Fibroblast of lung (primary cell): Measurements from ENCODE around the gene UGT2B10. TPM values are rescaled to one million over a fixed set of nuclear protein-coding genes. Genes with fewer than 3 reads are reported as not detected.
"Not testable (repeated sequence)": the region's sequence is repeated elsewhere in the genome, so short reads cannot be mapped to it uniquely, and the experiment has no call there.

Experiments
- DNase-seq, 2 donors: peaks; one replicate each; pipeline versions ENCODE4 v3.0.0 to v3.0.0-alpha.2; 2010; ENCODE audit warnings: low read depth in 2 of 2
- H2AFZ ChIP-seq: 2 replicates; pipeline ENCODE4 v1.5.1; 2012; ENCODE audit warnings: low read length, control low read depth, inconsistent platforms
- H3K27ac ChIP-seq: 2 replicates; pipeline ENCODE4 v1.5.1; 2011; ENCODE audit warnings: low read length, control low read depth; ENCODE audit not compliant: insufficient read depth
- H3K27me3 ChIP-seq: 2 replicates; pipeline ENCODE4 v1.5.1; 2011; ENCODE audit warnings: mild to moderate bottlenecking, low read length; ENCODE audit not compliant: control insufficient read depth, insufficient read depth
- H3K36me3 ChIP-seq: 2 replicates; pipeline ENCODE4 v1.5.1; 2011; ENCODE audit warnings: low read length; ENCODE audit not compliant: control insufficient read depth, insufficient read depth
- H3K4me1 ChIP-seq: 2 replicates; pipeline ENCODE4 v1.5.1; 2011; ENCODE audit warnings: low read length; ENCODE audit not compliant: control insufficient read depth, insufficient read depth; ENCODE audit errors: extremely low read depth
- H3K4me2 ChIP-seq: 2 replicates; pipeline ENCODE4 v1.5.1; 2011; ENCODE audit warnings: low read length, control low read depth; ENCODE audit not compliant: insufficient read depth; ENCODE audit errors: extremely low read depth
- H3K4me3 ChIP-seq, 4 experiments: fragments of 200-600 bp in 1 of 4; sonication (generic) in 1 of 4; replicated peaks in 1 of 4; 2 replicates each; pipeline ENCODE4 v1.5.1; 2011 to 2016; ENCODE audit warnings: low read length in 4 of 4, low read depth in 3 of 4, mild to moderate bottlenecking in 3 of 4, control low read depth in 2 of 4, inconsistent platforms in 1 of 4, mixed read lengths in 1 of 4; ENCODE audit not compliant: insufficient read depth in 1 of 4; ENCODE audit errors: control extremely low read depth in 1 of 4
- H3K79me2 ChIP-seq: 2 replicates; pipeline ENCODE4 v1.5.1; 2012; ENCODE audit warnings: mild to moderate bottlenecking, low read length, inconsistent platforms; ENCODE audit not compliant: control insufficient read depth, insufficient read depth
- H3K9ac ChIP-seq: 2 replicates; pipeline ENCODE4 v1.5.1; 2011; ENCODE audit warnings: mild to moderate bottlenecking, low read length, control low read depth; ENCODE audit not compliant: insufficient read depth
- H3K9me3 ChIP-seq: 2 replicates; pipeline ENCODE4 v1.5.1; 2012; ENCODE audit warnings: low read depth, low read length; ENCODE audit not compliant: control insufficient read depth, insufficient read depth
- H4K20me1 ChIP-seq: 2 replicates; pipeline ENCODE4 v1.5.1; 2011; ENCODE audit warnings: low read length; ENCODE audit not compliant: control insufficient read depth, insufficient read depth; ENCODE audit errors: extremely low read depth
- EZH2 ChIP-seq: IDR thresholded peaks from 2 replicates; pipeline ENCODE4 v1.5.1; 2012; ENCODE audit warnings: low read length, control low read depth, mild to moderate bottlenecking; ENCODE audit errors: missing control alignments
- polyA plus RNA-seq, 2 donors: library from polyadenylated mRNA; depleted of rRNA in 1 of 2; stranded (reverse) in 1 of 2; unstranded in 1 of 2; fragments of >200 nt; gene quantifications; 2 replicates each; pipeline ENCODE4 v1.2.1, GENCODE V29; 2011 to 2012; ENCODE audit warnings: missing spikeins in 1 of 2
- total RNA-seq: library from RNA; depleted of rRNA; stranded (reverse); fragments of >200 nt; gene quantifications from 2 replicates; pipeline ENCODE4 v1.2.1, GENCODE V29; 2014
- TF ChIP-seq, protein P1 (sequence below), 2 donors: IDR thresholded peaks in 1 of 2; conservative IDR thresholded peaks in 1 of 2; 1 replicate in 1 of 2; 2 replicates in 1 of 2; pipeline ENCODE4 v1.5.1; 2011 to 2012; ENCODE audit warnings: low read length in 2 of 2, control low read depth in 1 of 2, inconsistent platforms in 1 of 2, low read depth in 1 of 2, mild to moderate bottlenecking in 1 of 2

Gene UGT2B10
- total and polyA plus RNA-seq, 2 donors (not counting 1 experiment from before 2014, with no cell fraction given), result not detected

DNA sequence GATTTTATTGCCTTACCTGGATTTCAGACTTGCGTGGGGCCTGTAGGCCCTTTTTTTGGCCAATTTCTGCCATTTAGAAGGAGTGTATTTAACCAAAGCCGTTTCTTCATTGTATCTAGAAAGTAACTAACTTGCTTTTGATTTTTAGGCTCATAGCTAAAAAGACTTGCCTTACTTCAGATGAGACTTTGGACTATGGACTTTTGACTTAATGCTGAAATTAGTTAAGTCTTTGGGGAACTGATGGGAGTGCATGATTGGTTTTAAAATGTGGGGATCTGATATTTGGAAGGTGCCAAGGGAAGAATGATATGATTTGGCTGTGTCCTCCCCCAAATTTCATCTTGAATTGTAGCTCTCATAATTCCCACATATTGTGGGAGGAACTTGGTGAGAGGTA, 7.7 kb upstream of the UGT2B10 start:
- no peaks in the 10 kb centered on the region for H4K20me1 ChIP-seq
- H3K27me3 ChIP-seq, result no peaks in the 10 kb centered on the region
- no peaks in the 10 kb centered on the region for H3K4me1 ChIP-seq
- H3K27ac ChIP-seq, result no peak overlapping the region
- no peak overlapping the region for H3K4me2 ChIP-seq
- no peak overlapping the region for H3K9ac ChIP-seq
- H3K79me2 ChIP-seq, result no peaks in the 10 kb centered on the region
- no peak overlapping the region for H2AFZ ChIP-seq
- H3K9me3 ChIP-seq, result no peaks in the 10 kb centered on the region
- no peak overlapping the region for H3K4me3 ChIP-seq
- H3K36me3 ChIP-seq, result no peaks in the 10 kb centered on the region
- DNase-seq, result no peak
- TF ChIP-seq, protein P1, sequence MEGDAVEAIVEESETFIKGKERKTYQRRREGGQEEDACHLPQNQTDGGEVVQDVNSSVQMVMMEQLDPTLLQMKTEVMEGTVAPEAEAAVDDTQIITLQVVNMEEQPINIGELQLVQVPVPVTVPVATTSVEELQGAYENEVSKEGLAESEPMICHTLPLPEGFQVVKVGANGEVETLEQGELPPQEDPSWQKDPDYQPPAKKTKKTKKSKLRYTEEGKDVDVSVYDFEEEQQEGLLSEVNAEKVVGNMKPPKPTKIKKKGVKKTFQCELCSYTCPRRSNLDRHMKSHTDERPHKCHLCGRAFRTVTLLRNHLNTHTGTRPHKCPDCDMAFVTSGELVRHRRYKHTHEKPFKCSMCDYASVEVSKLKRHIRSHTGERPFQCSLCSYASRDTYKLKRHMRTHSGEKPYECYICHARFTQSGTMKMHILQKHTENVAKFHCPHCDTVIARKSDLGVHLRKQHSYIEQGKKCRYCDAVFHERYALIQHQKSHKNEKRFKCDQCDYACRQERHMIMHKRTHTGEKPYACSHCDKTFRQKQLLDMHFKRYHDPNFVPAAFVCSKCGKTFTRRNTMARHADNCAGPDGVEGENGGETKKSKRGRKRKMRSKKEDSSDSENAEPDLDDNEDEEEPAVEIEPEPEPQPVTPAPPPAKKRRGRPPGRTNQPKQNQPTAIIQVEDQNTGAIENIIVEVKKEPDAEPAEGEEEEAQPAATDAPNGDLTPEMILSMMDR (conservative IDR thresholded peaks at IDR 0.05 in 1 of 2, IDR thresholded peaks at IDR 0.05 in 1 of 2; ENCODE audit: low read depth in 1 of 2, low read length in 2 of 2), result no peak
- TF ChIP-seq EZH2, result no peak

DNA sequence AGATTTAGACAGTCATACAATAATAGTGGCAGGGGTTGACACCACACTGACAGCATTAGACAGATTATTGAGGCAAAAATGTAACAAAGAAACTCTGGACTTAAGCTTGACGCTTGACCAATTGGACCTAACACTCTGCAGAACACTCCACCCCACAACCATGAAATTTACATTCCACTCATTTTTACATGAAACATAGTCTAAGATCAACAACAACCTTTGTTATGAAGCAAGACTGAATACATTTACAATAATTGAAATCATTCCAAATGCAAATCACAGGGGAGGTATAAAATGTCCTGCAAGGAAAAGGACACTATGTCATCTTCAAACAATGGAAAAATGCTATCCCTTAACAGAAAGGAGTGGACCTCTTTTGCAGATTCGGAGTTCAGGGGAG, 4.9 kb upstream of the UGT2B10 start:
- TF ChIP-seq, protein P1 (conservative IDR thresholded peaks at IDR 0.05 in 1 of 2, IDR thresholded peaks at IDR 0.05 in 1 of 2; ENCODE audit: low read depth in 1 of 2, low read length in 2 of 2), result no peak
- no peak for TF ChIP-seq EZH2
- H3K36me3 ChIP-seq, result no peaks in the 10 kb centered on the region
- H3K9me3 ChIP-seq, result no peaks in the 10 kb centered on the region
- H3K79me2 ChIP-seq, result no peaks in the 10 kb centered on the region
- H4K20me1 ChIP-seq, result no peaks in the 10 kb centered on the region
- H3K4me1 ChIP-seq, result no peaks in the 10 kb centered on the region
- H3K4me2 ChIP-seq, result no peak overlapping the region
- H3K27me3 ChIP-seq, result no peaks in the 10 kb centered on the region
- no peak overlapping the region for H2AFZ ChIP-seq
- no peak for DNase-seq
- H3K9ac ChIP-seq, result no peak overlapping the region
- no peak overlapping the region for H3K4me3 ChIP-seq
- no peak overlapping the region for H3K27ac ChIP-seq

DNA sequence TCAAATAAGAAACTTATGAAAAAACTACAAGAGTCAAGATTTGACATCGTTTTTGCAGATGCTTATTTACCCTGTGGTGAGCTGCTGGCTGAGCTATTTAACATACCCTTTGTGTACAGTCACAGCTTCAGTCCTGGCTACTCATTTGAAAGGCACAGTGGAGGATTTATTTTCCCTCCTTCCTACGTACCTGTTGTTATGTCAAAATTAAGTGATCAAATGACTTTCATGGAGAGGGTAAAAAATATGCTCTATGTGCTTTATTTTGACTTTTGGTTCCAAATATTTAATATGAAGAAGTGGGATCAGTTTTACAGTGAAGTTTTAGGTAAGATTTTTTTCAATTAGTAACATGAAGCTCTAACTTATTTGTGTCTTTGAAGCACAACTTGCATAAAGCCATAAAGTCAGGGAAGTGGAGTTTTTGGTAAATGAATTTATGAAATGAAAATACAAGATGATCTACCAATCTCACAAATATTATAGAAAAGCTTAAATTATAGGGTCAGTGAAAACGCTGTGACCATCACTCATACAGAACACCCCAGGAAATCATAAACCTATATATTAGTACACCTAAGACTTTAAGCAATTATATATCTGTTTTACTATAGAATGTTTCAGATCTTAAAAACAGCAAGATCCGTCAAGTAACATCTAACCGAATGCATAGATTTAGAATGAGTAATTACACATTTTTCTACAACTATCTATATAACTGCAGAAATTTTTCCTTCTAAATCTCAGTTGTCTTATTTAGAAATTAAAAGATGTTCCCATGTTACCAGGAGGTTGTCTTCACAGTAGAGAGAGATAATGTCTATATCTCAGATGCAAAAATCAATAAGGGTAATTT, 844 bp downstream of the UGT2B10 start:
- not testable (repeated sequence) for H3K79me2 ChIP-seq, H3K9me3 ChIP-seq, H3K4me3 ChIP-seq, H3K27me3 ChIP-seq, H3K9ac ChIP-seq, H3K27ac ChIP-seq, H4K20me1 ChIP-seq, DNase-seq, H3K36me3 ChIP-seq, H2AFZ ChIP-seq, H3K4me2 ChIP-seq, H3K4me1 ChIP-seq
